K562 (cell line): Measurements from ENCODE around the gene C4A. TPM values are rescaled to one million over a fixed set of nuclear protein-coding genes. Genes with fewer than 3 reads are reported as not detected.
"Not testable (repeated sequence)": the region's sequence is repeated elsewhere in the genome, so short reads cannot be mapped to it uniquely, and the experiment has no call there.

Source experiments
- ATAC-seq: fragments of 200-7000 bp; cut with Tn5 transposase; 3 replicates; pipeline ENCODE4 v1.9.1; 2020; ENCODE audit warnings: moderate library complexity
- Bru-seq: library from RNA; stranded (reverse); fragments of 400-500 nt; gene quantifications from one replicate; lab custom pipeline; 2021; lab: Mats Ljungman, UMichigan
- BruChase-seq, 2 experiments: library from RNA; stranded (reverse); fragments of 400-500 nt; gene quantifications; one replicate each; lab custom pipeline; 2021; lab: Mats Ljungman, UMichigan
- BruUV-seq: library from RNA; stranded (reverse); fragments of 400-500 nt; replicated peaks from 2 replicates; lab custom pipeline; 2021; lab: Mats Ljungman, UMichigan
- CTCF ChIA-PET: fragments of 300-600 bp; formaldehyde crosslinking; extraction: SDS; loops from one replicate; lab custom pipeline; 2021; ENCODE audit warnings: low intra/inter-chr PET ratio; lab: Yijun Ruan, JAX
- POLR2A ChIA-PET: fragments of 300-600, 350-650 bp; sonication (Branson Sonifier 250); formaldehyde crosslinking; extraction: SDS; loops from one replicate; lab custom pipeline; 2021; ENCODE audit warnings: antibody characterized with exemption, inconsistent platforms; lab: Yijun Ruan, JAX
- DNase-seq, 4 experiments: peaks; one replicate each; pipeline versions ENCODE4 v3.0.0 to v3.0.0-alpha.2; 2011 to 2018; ENCODE audit warnings: low spot score in 3 of 4, mixed read lengths in 3 of 4; ENCODE audit errors: extremely low read depth in 1 of 4
- FAIRE-seq: peaks from 2 replicates; lab custom pipeline; 2011; peaks lifted over from hg19 to GRCh38; lab: Jason Lieb, UNC
- H2AFZ ChIP-seq: 2 replicates; pipeline ENCODE4 v1.6.0; 2011; ENCODE audit warnings: low read depth, low read length, control low read depth, inconsistent platforms
- H3K27ac ChIP-seq: fragments of 200-600 bp; 3 replicates; pipeline ENCODE4 v1.8.0; 2011; ENCODE audit warnings: low read depth, mild to moderate bottlenecking, control low read depth, inconsistent platforms, low read length, moderate library complexity, mixed read lengths; ENCODE audit errors: extremely low read depth
- H3K27me3 ChIP-seq, 2 experiments: fragments of 300-600 bp in 1 of 2; 2 replicates in 1 of 2; 3 replicates in 1 of 2; pipeline versions ENCODE4 v1.6.0 to v1.8.0; 2011; ENCODE audit warnings: inconsistent platforms in 2 of 2, low read length in 2 of 2, mild to moderate bottlenecking in 1 of 2, mixed read lengths in 1 of 2, moderate library complexity in 1 of 2; ENCODE audit not compliant: control insufficient read depth in 2 of 2, insufficient read depth in 2 of 2
- H3K36me3 ChIP-seq: fragments of 300-600 bp; 3 replicates; pipeline ENCODE4 v1.8.0; 2011; ENCODE audit warnings: mild to moderate bottlenecking, low read length, inconsistent platforms; ENCODE audit not compliant: control insufficient read depth, insufficient read depth
- H3K4me1 ChIP-seq, 2 experiments: fragments of 200-600 bp in 1 of 2; replicated peaks in 1 of 2; 2 replicates in 1 of 2; 3 replicates in 1 of 2; pipeline versions ENCODE4 v1.5.1 to v1.8.0; 2011; ENCODE audit warnings: inconsistent platforms in 2 of 2, low read length in 2 of 2, mild to moderate bottlenecking in 1 of 2, mixed read lengths in 1 of 2, moderate library complexity in 1 of 2; ENCODE audit not compliant: control insufficient read depth in 2 of 2, insufficient read depth in 2 of 2
- H3K4me2 ChIP-seq: 2 replicates; pipeline ENCODE4 v1.6.1; 2011; ENCODE audit warnings: low read length, control low read depth, inconsistent platforms, mixed read lengths; ENCODE audit not compliant: insufficient read depth
- H3K4me3 ChIP-seq: fragments of 200-600 bp; sonication (generic), shearing (Covaris generic); 2 replicates; pipeline ENCODE4 v1.5.1; 2016; ENCODE audit warnings: control low read depth, inconsistent platforms
- H3K79me2 ChIP-seq: fragments of 200-600 bp; 3 replicates; pipeline ENCODE4 v1.8.0; 2011; ENCODE audit warnings: low read length, inconsistent platforms; ENCODE audit not compliant: control insufficient read depth, insufficient read depth
- H3K9ac ChIP-seq, 2 experiments: 2 replicates each; pipeline versions ENCODE4 v1.6.0 to v1.6.1; 2011; ENCODE audit warnings: low read depth in 2 of 2, low read length in 2 of 2, control low read depth in 1 of 2, inconsistent platforms in 1 of 2, mild to moderate bottlenecking in 1 of 2, mixed read lengths in 1 of 2; ENCODE audit not compliant: insufficient read depth in 1 of 2
- H3K9me1 ChIP-seq: one replicate; pipeline ENCODE4 v1.6.0; 2011; ENCODE audit warnings: inconsistent platforms, mild to moderate bottlenecking, low read length, moderate library complexity; ENCODE audit not compliant: control insufficient read depth, insufficient read depth
- H3K9me3 ChIP-seq: replicated peaks from 2 replicates; pipeline ENCODE4 v1.5.1; 2011; ENCODE audit warnings: low read depth, low read length, inconsistent platforms; ENCODE audit not compliant: control insufficient read depth, insufficient read depth
- H4K20me1 ChIP-seq: replicated peaks from 2 replicates; pipeline ENCODE4 v1.6.1; 2011; ENCODE audit warnings: low read length, inconsistent platforms, mixed read lengths; ENCODE audit not compliant: control insufficient read depth, insufficient read depth
- WGBS: fragments of 100-300 bp; shearing (Covaris generic); methylation state at CpG from one replicate; pipeline ENCODE4 v1.1.6; 2016; ENCODE audit warnings: low coverage, mixed read lengths; ENCODE audit not compliant: insufficient coverage; ENCODE audit errors: missing lambda C conversion rate; 5-methylcytosine and 5-hydroxymethylcytosine counted together
- in situ Hi-C: fragments of 300-500 bp; cut with MboI; formaldehyde crosslinking; loops from 4 replicates; pipeline ENCODE4 v1.15.0; 2018; ENCODE audit warnings: inconsistent platforms, mixed read lengths
- intact Hi-C: fragments of 100-400 bp; cut with micrococcal nuclease; formaldehyde crosslinking; loops from 2 replicates; pipeline ENCODE4 v1.14.2; 2022
- long read RNA-seq, 3 experiments: library from polyadenylated mRNA in 2 of 3; library from RNA in 1 of 3; unstranded in 2 of 3; stranded (forward) in 1 of 3; transcript quantifications; one replicate each; pipeline ENCODE4 v2.0.0, GENCODE V29; 2019 to 2022
- polyA minus RNA-seq, 3 experiments: library from RNA; depleted of rRNA, polyadenylated mRNA; stranded (reverse); fragments of >200 nt; gene quantifications; 2 replicates each; pipeline ENCODE4 v1.2.3, GENCODE V29; 2011
- polyA plus RNA-seq, 8 experiments: library from polyadenylated mRNA; depleted of rRNA in 4 of 8; stranded (reverse) in 5 of 8; unstranded in 3 of 8; fragments of >200 nt; fragmentation: Nextera tagmentation in 2 of 8; fragmentation: Illumina TruSeq in 1 of 8; extraction: Ambion mirVana in 2 of 8; extraction: Trizol in 1 of 8; gene quantifications; 2 replicates each; pipeline versions ENCODE4 v1.2.1 to v1.2.3, GENCODE V29; 2011 to 2014; ENCODE audit warnings: inconsistent platforms in 1 of 8, missing spikeins in 1 of 8
- total RNA-seq, 7 experiments: library from RNA; depleted of rRNA in 6 of 7; stranded (reverse); fragments of >200 nt in 6 of 7; fragmentation: Illumina TruSeq in 2 of 7; extraction: Trizol in 2 of 7; gene quantifications; 2 replicates each; pipeline versions ENCODE4 v1.2.1 to v1.2.3, GENCODE V29; 2011 to 2021; ENCODE audit warnings: low replicate concordance in 1 of 7

The C4A gene
- 26.8 and 57.5 TPM in 2 replicates for total RNA-seq (2011; cell fraction: chromatin; rRNA removed; ENCODE audit: low replicate concordance)
- 34.0 and 42.2 TPM in 2 replicates for total RNA-seq (2011; cell fraction: nucleolus; rRNA removed)
- 22.1 and 27.8 TPM in 2 replicates for total RNA-seq (2011; cell fraction: nucleoplasm; rRNA removed)
- total RNA-seq (2014; rRNA removed) (4.6 and 6.4 TPM in 2 replicates), total RNA-seq (2014; rRNA removed; fragmentation: Illumina TruSeq; extraction: Trizol) (2.2 and 3.5 TPM in 2 replicates), total RNA-seq (2015; rRNA removed; fragmentation: Illumina TruSeq; extraction: Trizol) (6.6 and 6.9 TPM in 2 replicates), total RNA-seq (2021) (7.6 and 9.3 TPM in 2 replicates), polyA plus RNA-seq (2011; rRNA removed) (7.2 and 14.8 TPM in 2 replicates), polyA plus RNA-seq (2014; fragmentation: Illumina TruSeq; extraction: Trizol) (5.0 and 6.5 TPM in 2 replicates), polyA plus RNA-seq (2014; fragmentation: Nextera tagmentation; extraction: Ambion mirVana) (under 1 TPM; 0.27 to 0.50 TPM), polyA plus RNA-seq (2014; rRNA removed) (6.1 and 7.2 TPM in 2 replicates), polyA minus RNA-seq (2011; rRNA and poly(A)+ RNA removed) (5.8 and 10.2 TPM in 2 replicates), Bru-seq, nascent RNA (percentile 19 among the genes with signal in this experiment), BruChase-seq, experiment 1, labeled RNA remaining after a 2-hour chase (percentile 14 among the genes with signal in this experiment), BruChase-seq, experiment 2, labeled RNA remaining after a 6-hour chase (percentile 19 among the genes with signal in this experiment)
- 11.2 and 13.8 TPM in 2 replicates for polyA plus RNA-seq (2011; cell fraction: cytosol; rRNA removed)
- polyA plus RNA-seq (2011; cell fraction: nucleus; rRNA removed), result 42.4 and 58.8 TPM in 2 replicates
- 9.7 and 11.2 TPM in 2 replicates for polyA plus RNA-seq (2012)
- 4.3 and 5.0 TPM in 2 replicates for polyA minus RNA-seq (2011; cell fraction: cytosol; rRNA and poly(A)+ RNA removed)
- polyA minus RNA-seq (2011; cell fraction: nucleus; rRNA and poly(A)+ RNA removed), result 12.0 and 25.4 TPM in 2 replicates
- long read RNA-seq, experiment 1, partial matches to known transcripts, result 5 of 5 reads
- long read RNA-seq, experiment 1, other reads (novel, unspliced or antisense), result 0 of 5 reads
- long read RNA-seq, experiment 2, partial matches to known transcripts, result 2 of 3 reads
- long read RNA-seq, experiment 2, other reads (novel, unspliced or antisense), result 1 of 3 reads
- long read RNA-seq, experiment 3, partial matches to known transcripts, result 2 of 3 reads
- long read RNA-seq, experiment 3, other reads (novel, unspliced or antisense), result 1 of 3 reads

DNA sequence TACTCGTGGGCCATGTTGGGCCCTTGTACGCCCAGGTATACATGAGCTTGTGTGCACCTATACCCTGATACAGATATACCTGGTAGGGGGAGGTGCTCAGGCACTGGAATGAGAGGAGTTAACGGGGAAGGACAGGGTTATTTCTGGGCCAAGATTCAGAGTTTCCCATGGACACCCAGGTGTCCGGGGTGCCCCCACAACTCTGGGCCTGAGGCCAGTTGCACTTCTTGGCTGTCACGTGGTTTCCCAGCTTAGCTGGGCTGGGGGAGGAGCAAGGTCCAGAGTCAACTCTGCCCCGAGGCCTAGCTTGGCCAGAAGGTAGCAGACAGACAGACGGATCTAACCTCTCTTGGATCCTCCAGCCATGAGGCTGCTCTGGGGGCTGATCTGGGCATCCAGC, at the start of gene C4A:
Gene C4A (plus strand): TSS at position 314 of the 400 bp plus-strand sequence. CDS start 51 bp downstream, at position 365.
- Histone ChIP-seq H3K79me2 (peaks cover 12% of the 10 kb centered on the region), H3K4me1 (peaks cover 28 to 29% of the 10 kb centered on the region in 2 experiments), H3K36me3 (peaks cover 12% of the 10 kb centered on the region; the same call in 2 of the 3 replicates)
- H4K20me1 ChIP-seq, CTCF ChIA-PET, intact Hi-C loops, BruUV-seq, POLR2A ChIA-PET, in situ Hi-C loops, H3K27me3 ChIP-seq, H3K9ac ChIP-seq, H3K9me1 ChIP-seq, H2AFZ ChIP-seq, H3K27ac ChIP-seq, FAIRE-seq, DNase-seq, H3K4me2 ChIP-seq, H3K9me3 ChIP-seq, H3K4me3 ChIP-seq: not testable (repeated sequence)
- ATAC-seq, result peak; percentile 44
- no CpG with 5 or more reads among the region's 7 CpGs for WGBS

GRCh38 chr6:31932137-31932536, 49.7 kb upstream of the C4A start:
- FAIRE-seq, intact Hi-C loops, BruUV-seq, H3K4me3 ChIP-seq, CTCF ChIA-PET, H3K27ac ChIP-seq, H3K36me3 ChIP-seq, H4K20me1 ChIP-seq, in situ Hi-C loops, H3K79me2 ChIP-seq, H3K9ac ChIP-seq, POLR2A ChIA-PET, H3K9me1 ChIP-seq, DNase-seq, H2AFZ ChIP-seq, H3K9me3 ChIP-seq, ATAC-seq, H3K4me2 ChIP-seq: not testable (repeated sequence)
- H3K4me1 ChIP-seq, result peaks cover 6 to 13% of the 10 kb centered on the region in 2 experiments; a peak in 4 of 5 replicates
- 52% methylated on average over 4 of the region's 32 CpGs for WGBS
- H3K27me3 ChIP-seq, result peaks cover 8 to 12% of the 10 kb centered on the region in 2 experiments; a peak in 2 of 5 replicates
